NCI-H1092 (cell line): ENCODE results near the gene LGR4.
A peak's percentile ranks its signal among the peaks of the same experiment; 100 is the strongest.
"Not testable (repeated sequence)": the region's sequence is repeated elsewhere in the genome, so short reads cannot be mapped to it uniquely, and the experiment has no call there.

Experiments
- DNase-seq: peaks from one replicate; lab custom pipeline; 2025; lab: John Stamatoyannopoulos, UW

The LGR4 gene

GRCh38 chr11:27458182-27458581, 14.4 kb downstream of the LGR4 start:
- no peak for DNase-seq

GRCh38 chr11:27456795-27457329, 15.7 kb downstream of the LGR4 start:
- no peak for DNase-seq

DNA sequence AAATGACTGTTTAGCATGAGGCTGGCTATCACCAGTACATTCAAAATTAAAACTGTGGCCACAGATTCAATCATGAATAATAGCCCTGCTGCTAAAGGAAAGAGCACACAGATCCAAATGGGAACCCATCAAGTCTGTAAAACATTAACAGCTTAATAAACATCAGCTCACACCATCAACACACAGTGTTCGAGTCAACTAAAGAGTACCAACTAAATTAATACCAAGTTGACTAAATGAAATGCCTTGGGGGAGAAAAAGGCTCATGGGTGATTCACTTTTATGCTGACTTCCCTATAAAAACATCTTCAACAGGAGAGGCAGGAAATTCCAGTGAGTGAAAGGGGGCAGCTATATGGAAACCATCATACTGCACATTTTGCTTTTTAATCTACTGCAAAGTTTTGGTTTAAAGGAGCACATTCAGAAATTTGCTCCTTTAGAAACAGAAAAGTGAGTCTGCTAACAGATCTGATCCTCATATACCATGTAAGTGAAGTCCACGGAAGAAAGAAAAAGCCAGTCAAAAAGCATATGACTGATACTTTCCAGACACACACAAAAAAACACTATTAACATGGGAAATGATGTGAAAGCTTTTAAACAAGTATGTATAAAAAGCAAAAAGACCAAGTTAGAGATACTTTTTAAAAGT, 16.3 kb downstream of the LGR4 start:
- no peak for DNase-seq

DNA sequence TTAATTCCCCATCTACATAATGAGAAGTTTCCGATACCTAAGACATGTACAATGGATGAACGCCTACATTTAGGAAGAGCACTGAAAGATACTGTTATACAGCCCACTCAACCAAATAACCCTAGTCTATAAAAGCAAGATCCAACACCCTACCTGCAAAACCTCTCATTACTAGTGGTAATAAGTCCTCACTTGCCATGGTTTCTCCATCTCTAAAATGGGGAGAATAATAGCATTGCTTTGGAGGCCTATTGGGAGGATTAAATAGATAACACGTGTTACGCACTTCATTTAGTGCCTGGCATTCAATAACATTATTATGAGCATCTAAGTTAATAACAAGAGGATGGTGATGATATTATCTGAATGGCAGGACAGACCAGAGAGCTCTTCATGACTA, 16.9 kb downstream of the LGR4 start:
- DNase-seq, result no peak

DNA sequence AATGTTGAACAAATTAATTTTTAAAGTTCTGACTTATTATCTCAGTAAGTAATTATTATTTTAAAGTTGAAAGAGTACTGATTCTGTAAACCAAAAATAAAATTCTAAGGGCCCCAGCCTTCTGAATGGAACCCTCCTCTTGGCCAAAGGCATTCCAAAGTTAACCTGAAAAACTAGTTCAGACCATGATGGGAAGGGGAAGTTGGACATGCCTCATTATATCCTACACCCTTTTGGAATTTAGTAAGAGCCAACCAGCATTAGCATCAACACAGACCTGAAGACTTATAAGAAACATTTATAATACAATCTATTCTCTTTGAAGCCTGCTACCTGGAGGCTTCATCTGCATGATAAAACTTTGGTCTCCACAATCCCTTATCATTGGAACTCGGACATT, 18.9 kb downstream of the LGR4 start:
- DNase-seq, result no peak

GRCh38 chr11:27452147-27452546, 20.4 kb downstream of the LGR4 start:
- no peak for DNase-seq

- DNase-seq, result no peak
Observed at GRCh38 chr11:27451244-27451965, 21.2 kb downstream of the LGR4 start.

GRCh38 chr11:27448184-27448540, 24.4 kb downstream of the LGR4 start:
- DNase-seq, result not testable (repeated sequence)

DNA sequence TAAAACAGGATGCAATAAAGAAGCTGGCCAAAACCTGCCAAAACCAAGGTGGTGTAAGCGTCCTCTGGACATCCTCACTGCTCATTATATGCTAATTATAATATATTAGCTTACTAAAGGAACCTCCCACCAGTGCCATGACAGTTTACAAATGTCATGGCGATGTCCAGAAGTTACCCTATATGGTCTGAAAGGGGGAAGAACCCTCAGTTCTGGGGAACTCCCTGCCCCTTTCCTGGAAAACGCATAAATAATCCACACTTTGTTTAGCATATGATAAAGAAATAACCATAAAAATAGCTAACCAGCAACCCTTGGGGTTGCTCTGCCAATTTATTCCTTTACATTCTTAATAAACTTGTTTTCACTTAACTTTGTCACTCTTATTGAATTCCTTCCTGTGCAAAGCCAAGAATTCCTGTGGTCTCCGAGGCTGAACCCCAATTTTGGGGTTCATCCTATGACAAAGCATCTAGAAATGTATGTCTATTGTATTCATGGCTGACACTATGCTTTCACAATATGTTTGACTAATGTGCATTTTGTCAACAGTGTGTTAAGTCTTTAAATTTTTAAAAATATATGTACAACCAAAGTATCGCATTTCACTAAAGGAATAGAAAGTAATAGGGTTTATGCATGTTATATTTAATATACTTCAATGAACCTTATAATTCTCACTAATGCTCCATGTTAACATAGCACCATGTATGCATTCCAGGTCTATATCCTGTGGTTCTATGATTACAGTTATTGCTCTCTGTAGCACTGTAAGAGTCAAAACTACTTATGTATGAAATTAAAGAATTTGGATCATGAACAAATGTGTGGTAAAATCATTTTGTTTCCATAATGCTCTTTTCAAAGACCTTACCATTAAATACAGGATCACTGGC, 25.1 kb downstream of the LGR4 start:
- no peak for DNase-seq

DNA sequence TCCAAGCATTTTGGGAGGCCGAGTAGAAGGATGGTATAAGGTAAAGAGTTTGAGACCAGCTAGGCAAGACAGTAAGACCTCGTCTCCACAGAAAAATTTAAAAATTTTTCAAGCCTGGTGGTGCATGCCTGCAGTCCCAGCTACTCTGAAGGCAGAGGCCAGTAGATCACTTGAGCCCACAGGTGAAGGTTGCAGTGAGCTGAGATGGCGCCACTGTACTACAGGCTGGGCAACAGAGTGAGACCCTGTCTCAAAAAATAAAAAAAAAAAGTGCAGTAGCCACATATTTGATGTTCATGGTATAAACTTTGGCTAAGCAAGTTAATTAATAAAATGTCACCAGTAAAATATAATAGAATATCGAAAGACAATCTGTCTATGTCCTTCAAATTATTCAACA, 27.0 kb downstream of the LGR4 start:
- DNase-seq, result no peak

- DNase-seq, result peak; percentile 46
Observed at GRCh38 chr11:27444801-27445215, 27.8 kb downstream of the LGR4 start.

DNA sequence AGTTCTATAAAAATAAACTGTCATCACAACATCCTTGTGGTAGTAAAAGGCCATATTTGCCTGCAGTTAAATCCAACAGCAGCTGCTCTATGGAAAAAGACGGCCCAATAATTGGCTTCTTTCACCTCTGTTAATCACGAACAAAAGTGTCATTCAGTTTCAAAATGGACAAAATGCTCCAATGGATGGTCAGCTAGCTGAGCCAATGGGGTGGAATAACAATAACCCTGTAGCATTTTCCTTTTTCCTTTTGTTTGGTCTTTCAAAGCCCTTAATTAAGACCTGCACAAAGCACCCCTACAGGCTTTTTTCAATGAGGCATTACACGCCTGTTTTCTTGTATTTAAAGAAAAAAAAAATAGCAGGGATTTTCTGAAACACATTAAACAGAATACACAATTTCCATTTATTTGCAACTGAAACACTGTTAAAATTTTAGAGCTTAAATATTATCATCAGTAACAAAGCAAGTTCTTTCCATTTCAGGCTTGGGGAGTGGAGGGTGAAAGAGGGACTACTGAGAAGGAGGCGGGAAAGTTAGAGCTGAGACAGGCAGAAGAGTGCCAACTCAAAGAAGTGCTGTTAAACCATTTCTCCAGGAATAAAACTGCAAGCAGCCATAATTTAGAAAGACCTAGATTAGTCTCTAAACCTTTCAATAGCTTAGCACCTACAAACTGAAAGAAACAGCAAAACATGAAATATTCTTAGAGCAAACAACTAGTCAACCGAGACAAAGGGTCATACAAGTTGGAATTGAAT, 28.7 kb downstream of the LGR4 start:
- DNase-seq, result peak; percentile 89

GRCh38 chr11:27443227-27443626, 29.4 kb downstream of the LGR4 start:
- DNase-seq, result no peak

- no peak for DNase-seq
Observed at GRCh38 chr11:27440090-27440489, 32.5 kb downstream of the LGR4 start.

- no peak for DNase-seq
Observed at GRCh38 chr11:27438595-27438981, 34.0 kb downstream of the LGR4 start.

DNA sequence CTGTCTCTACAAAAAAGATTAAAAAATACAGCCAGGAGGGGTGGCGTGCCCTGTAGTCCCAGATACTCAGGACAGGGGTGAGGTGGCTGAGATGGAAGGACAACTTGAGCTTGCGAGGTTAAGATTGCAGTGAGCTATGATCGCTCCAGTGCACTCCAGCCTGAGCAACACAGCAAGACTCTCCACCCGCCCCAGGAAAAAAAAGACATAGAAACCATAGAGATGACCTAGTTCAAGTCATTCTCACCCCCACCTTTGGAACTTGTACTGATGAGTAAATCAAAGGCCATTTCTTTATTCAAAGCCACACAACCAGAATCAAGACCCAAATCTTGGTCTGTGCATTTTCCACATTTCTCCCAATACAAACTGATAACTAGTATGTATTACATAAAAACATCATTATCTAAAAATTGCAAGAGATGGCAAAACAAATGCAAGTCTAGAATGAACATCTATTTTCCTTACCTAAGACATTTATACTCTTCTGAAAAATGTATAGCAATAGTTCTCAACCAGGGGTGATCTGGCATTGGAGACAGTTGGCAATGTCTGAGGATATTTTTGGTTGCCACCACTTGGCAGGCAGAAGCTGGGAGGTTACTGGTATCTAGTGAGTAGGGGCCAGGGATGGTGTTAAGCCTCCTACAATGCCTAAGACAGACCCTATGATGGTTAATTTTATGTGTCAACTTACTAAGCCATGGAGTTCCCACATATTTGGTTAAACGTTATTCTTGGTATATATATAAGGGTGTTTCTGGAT, 34.6 kb downstream of the LGR4 start:
- DNase-seq, result no peak

DNA sequence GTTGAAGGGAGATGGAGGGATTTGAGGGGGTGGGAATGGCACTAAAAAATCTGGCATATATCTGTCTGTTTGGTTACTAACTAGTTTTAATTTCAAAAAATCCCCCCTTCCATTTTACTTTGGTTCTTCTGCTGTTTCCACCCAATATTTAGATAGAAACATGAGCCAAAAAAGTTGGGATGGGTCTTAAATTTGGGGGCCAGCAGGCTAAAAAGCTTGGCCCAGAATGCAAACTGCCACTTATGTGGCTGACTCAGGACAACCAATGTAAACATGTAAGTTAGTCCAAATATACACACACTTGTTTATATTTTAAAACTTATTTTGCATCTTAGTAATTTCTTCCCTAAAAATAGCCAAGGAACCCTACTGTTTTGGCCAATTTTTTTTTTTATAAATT, 35.7 kb downstream of the LGR4 start:
- no peak for DNase-seq

GRCh38 chr11:27433742-27434141, 38.8 kb downstream of the LGR4 start:
- DNase-seq, result no peak

GRCh38 chr11:27431808-27432207, 40.8 kb downstream of the LGR4 start:
- DNase-seq, result no peak

GRCh38 chr11:27429761-27430393, 42.7 kb downstream of the LGR4 start:
- DNase-seq, result no peak
